K562 (cell line): Measurements from ENCODE around the gene SLC4A9. TPM values are rescaled to one million over a fixed set of nuclear protein-coding genes. Genes with fewer than 3 reads are reported as not detected.

Experiments used
- ATAC-seq: fragments of 200-7000 bp; cut with Tn5 transposase; 3 replicates; pipeline ENCODE4 v1.9.1; 2020; ENCODE audit warnings: moderate library complexity
- BruUV-seq: library from RNA; stranded (reverse); fragments of 400-500 nt; replicated peaks from 2 replicates; lab custom pipeline; 2021; lab: Mats Ljungman, UMichigan
- CTCF ChIA-PET: fragments of 300-600 bp; formaldehyde crosslinking; extraction: SDS; loops from one replicate; lab custom pipeline; 2021; ENCODE audit warnings: low intra/inter-chr PET ratio; lab: Yijun Ruan, JAX
- POLR2A ChIA-PET: fragments of 300-600, 350-650 bp; sonication (Branson Sonifier 250); formaldehyde crosslinking; extraction: SDS; loops from one replicate; lab custom pipeline; 2021; ENCODE audit warnings: antibody characterized with exemption, inconsistent platforms; lab: Yijun Ruan, JAX
- DNase-seq, 4 experiments: peaks; one replicate each; pipeline versions ENCODE4 v3.0.0 to v3.0.0-alpha.2; 2011 to 2018; ENCODE audit warnings: low spot score in 3 of 4, mixed read lengths in 3 of 4; ENCODE audit errors: extremely low read depth in 1 of 4
- FAIRE-seq: peaks from 2 replicates; lab custom pipeline; 2011; peaks lifted over from hg19 to GRCh38; lab: Jason Lieb, UNC
- H2AFZ ChIP-seq: 2 replicates; pipeline ENCODE4 v1.6.0; 2011; ENCODE audit warnings: low read depth, low read length, control low read depth, inconsistent platforms
- H3K27ac ChIP-seq: fragments of 200-600 bp; 3 replicates; pipeline ENCODE4 v1.8.0; 2011; ENCODE audit warnings: low read depth, mild to moderate bottlenecking, control low read depth, inconsistent platforms, low read length, moderate library complexity, mixed read lengths; ENCODE audit errors: extremely low read depth
- H3K27me3 ChIP-seq, 2 experiments: fragments of 300-600 bp in 1 of 2; 2 replicates in 1 of 2; 3 replicates in 1 of 2; pipeline versions ENCODE4 v1.6.0 to v1.8.0; 2011; ENCODE audit warnings: inconsistent platforms in 2 of 2, low read length in 2 of 2, mild to moderate bottlenecking in 1 of 2, mixed read lengths in 1 of 2, moderate library complexity in 1 of 2; ENCODE audit not compliant: control insufficient read depth in 2 of 2, insufficient read depth in 2 of 2
- H3K36me3 ChIP-seq: fragments of 300-600 bp; 3 replicates; pipeline ENCODE4 v1.8.0; 2011; ENCODE audit warnings: mild to moderate bottlenecking, low read length, inconsistent platforms; ENCODE audit not compliant: control insufficient read depth, insufficient read depth
- H3K4me1 ChIP-seq, 2 experiments: fragments of 200-600 bp in 1 of 2; replicated peaks in 1 of 2; 2 replicates in 1 of 2; 3 replicates in 1 of 2; pipeline versions ENCODE4 v1.5.1 to v1.8.0; 2011; ENCODE audit warnings: inconsistent platforms in 2 of 2, low read length in 2 of 2, mild to moderate bottlenecking in 1 of 2, mixed read lengths in 1 of 2, moderate library complexity in 1 of 2; ENCODE audit not compliant: control insufficient read depth in 2 of 2, insufficient read depth in 2 of 2
- H3K4me2 ChIP-seq: 2 replicates; pipeline ENCODE4 v1.6.1; 2011; ENCODE audit warnings: low read length, control low read depth, inconsistent platforms, mixed read lengths; ENCODE audit not compliant: insufficient read depth
- H3K4me3 ChIP-seq: fragments of 200-600 bp; sonication (generic), shearing (Covaris generic); 2 replicates; pipeline ENCODE4 v1.5.1; 2016; ENCODE audit warnings: control low read depth, inconsistent platforms
- H3K79me2 ChIP-seq: fragments of 200-600 bp; 3 replicates; pipeline ENCODE4 v1.8.0; 2011; ENCODE audit warnings: low read length, inconsistent platforms; ENCODE audit not compliant: control insufficient read depth, insufficient read depth
- H3K9ac ChIP-seq, 2 experiments: 2 replicates each; pipeline versions ENCODE4 v1.6.0 to v1.6.1; 2011; ENCODE audit warnings: low read depth in 2 of 2, low read length in 2 of 2, control low read depth in 1 of 2, inconsistent platforms in 1 of 2, mild to moderate bottlenecking in 1 of 2, mixed read lengths in 1 of 2; ENCODE audit not compliant: insufficient read depth in 1 of 2
- H3K9me1 ChIP-seq: one replicate; pipeline ENCODE4 v1.6.0; 2011; ENCODE audit warnings: inconsistent platforms, mild to moderate bottlenecking, low read length, moderate library complexity; ENCODE audit not compliant: control insufficient read depth, insufficient read depth
- H3K9me3 ChIP-seq: replicated peaks from 2 replicates; pipeline ENCODE4 v1.5.1; 2011; ENCODE audit warnings: low read depth, low read length, inconsistent platforms; ENCODE audit not compliant: control insufficient read depth, insufficient read depth
- H4K20me1 ChIP-seq: replicated peaks from 2 replicates; pipeline ENCODE4 v1.6.1; 2011; ENCODE audit warnings: low read length, inconsistent platforms, mixed read lengths; ENCODE audit not compliant: control insufficient read depth, insufficient read depth
- CCNT2 ChIP-seq: IDR thresholded peaks from 2 replicates; pipeline ENCODE4 v1.6.1; 2011; ENCODE audit warnings: borderline replicate concordance, low read depth, mild to moderate bottlenecking, moderate library complexity, mixed read lengths, low read length; ENCODE audit not compliant: insufficient read length; ENCODE audit errors: extremely low read depth
- HOMEZ ChIP-seq: fragments of 250-450 bp; sonication (Bioruptor Pico); IDR thresholded peaks from 2 replicates; pipeline ENCODE4 v1.4.0; 2020; ENCODE audit warnings: mild to moderate bottlenecking, moderate library complexity
- MCM2 ChIP-seq: fragments of 450-650 bp; IDR thresholded peaks from 2 replicates; pipeline ENCODE4 v1.6.1; 2017; ENCODE audit warnings: low read depth, mild to moderate bottlenecking
- PHF8 ChIP-seq: fragments of 200-600 bp; sonication (generic); IDR thresholded peaks from 2 replicates; pipeline ENCODE4 v1.6.1; 2012; ENCODE audit warnings: mixed run types, mild to moderate bottlenecking, inconsistent platforms, low read length, moderate library complexity, borderline replicate concordance
- POLR3A ChIP-seq: IDR thresholded peaks from 2 replicates; pipeline ENCODE4 v1.6.1; 2011; ENCODE audit warnings: borderline replicate concordance, mild to moderate bottlenecking, moderate library complexity; ENCODE audit not compliant: insufficient read length, insufficient read depth; ENCODE audit errors: extremely low read depth
- RBM22 ChIP-seq: fragments of 200-400 bp; formaldehyde crosslinking; IDR thresholded peaks from 2 replicates; pipeline ENCODE4 v1.6.1; 2018; ENCODE audit warnings: low read length, low read depth; ENCODE audit not compliant: poor library complexity, severe bottlenecking
- WGBS: fragments of 100-300 bp; shearing (Covaris generic); methylation state at CpG from one replicate; pipeline ENCODE4 v1.1.6; 2016; ENCODE audit warnings: low coverage, mixed read lengths; ENCODE audit not compliant: insufficient coverage; ENCODE audit errors: missing lambda C conversion rate; 5-methylcytosine and 5-hydroxymethylcytosine counted together
- in situ Hi-C: fragments of 300-500 bp; cut with MboI; formaldehyde crosslinking; loops from 4 replicates; pipeline ENCODE4 v1.15.0; 2018; ENCODE audit warnings: inconsistent platforms, mixed read lengths
- intact Hi-C: fragments of 100-400 bp; cut with micrococcal nuclease; formaldehyde crosslinking; loops from 2 replicates; pipeline ENCODE4 v1.14.2; 2022
- polyA plus RNA-seq, 8 experiments: library from polyadenylated mRNA; depleted of rRNA in 4 of 8; stranded (reverse) in 5 of 8; unstranded in 3 of 8; fragments of >200 nt; fragmentation: Nextera tagmentation in 2 of 8; fragmentation: Illumina TruSeq in 1 of 8; extraction: Ambion mirVana in 2 of 8; extraction: Trizol in 1 of 8; gene quantifications; 2 replicates each; pipeline versions ENCODE4 v1.2.1 to v1.2.3, GENCODE V29; 2011 to 2014; ENCODE audit warnings: inconsistent platforms in 1 of 8, missing spikeins in 1 of 8
- total RNA-seq, 7 experiments: library from RNA; depleted of rRNA in 6 of 7; stranded (reverse); fragments of >200 nt in 6 of 7; fragmentation: Illumina TruSeq in 2 of 7; extraction: Trizol in 2 of 7; gene quantifications; 2 replicates each; pipeline versions ENCODE4 v1.2.1 to v1.2.3, GENCODE V29; 2011 to 2021; ENCODE audit warnings: low replicate concordance in 1 of 7
- TF ChIP-seq, protein P1 (sequence below): fragments of 450-650 bp; IDR thresholded peaks from 2 replicates; pipeline ENCODE4 v1.6.1; 2016; ENCODE audit warnings: mild to moderate bottlenecking, moderate library complexity

SLC4A9 gene
- total and polyA plus RNA-seq, 9 of the 15 experiments (the other 6 are each of a cell fraction or from before 2014, with no cell fraction given), result 0.05 to 0.13 TPM; not detected in 7

DNA sequence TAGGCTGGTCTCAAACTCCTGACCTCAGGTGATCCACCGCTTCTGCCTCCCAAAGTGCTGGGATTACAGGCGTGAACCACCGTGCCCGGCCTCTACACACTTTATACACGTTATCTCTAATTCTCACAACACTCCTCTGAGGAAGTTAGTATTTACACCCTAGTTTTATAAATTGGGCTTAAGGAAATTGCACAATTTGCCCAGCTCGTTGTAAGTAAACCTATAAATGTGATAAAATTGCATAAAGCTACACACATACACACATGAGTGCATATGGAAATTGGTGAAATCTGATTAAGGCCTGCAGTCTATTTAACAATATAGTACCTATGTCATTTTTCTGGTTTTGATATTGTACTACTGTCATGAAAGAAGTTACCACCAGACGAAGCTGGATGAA, 4.4 kb upstream of the SLC4A9 start:
- H3K4me1 ChIP-seq, result peaks cover 0 to 9% of the 10 kb centered on the region in 2 experiments; a peak in 3 of 5 replicates
- no peaks in the 10 kb centered on the region; the same call in 1 of the 2 replicates for H4K20me1 ChIP-seq
- FAIRE-seq (no peak), DNase-seq (no peak), ATAC-seq (no peak)
- ChIA-PET CTCF (no interaction called here), POLR2A (interaction anchor here (0.6 to 1.8 kb wide), 4 partner anchors 9 to 250 kb away, joined by 3 to 6 read pairs (median 3); partner anchors contain the start of gene HBEGF)
- no peaks in the 10 kb centered on the region for H3K79me2 ChIP-seq
- intact Hi-C loops (loop anchor here (5.0 to 10.0 kb wide), 2 partner anchors 188 to 571 kb away; no protein-coding TSS in a partner anchor), in situ Hi-C loops (loop anchor here (5.0 to 10.0 kb wide), 2 partner anchors 113 to 191 kb away; no protein-coding TSS in a partner anchor)
- H3K27me3 ChIP-seq, result no peaks in the 10 kb centered on the region
- H3K4me2 ChIP-seq, result no peak overlapping the region
- H3K27ac ChIP-seq, result no peak overlapping the region
- H3K9me3 ChIP-seq, result no peaks in the 10 kb centered on the region
- H3K9me1 ChIP-seq, result no peaks in the 10 kb centered on the region
- H3K9ac ChIP-seq, result no peak overlapping the region
- 42% methylated on average over 7 of the region's 7 CpGs for WGBS
- H2AFZ ChIP-seq, result no peak overlapping the region
- BruUV-seq, result no TSS peak
- H3K36me3 ChIP-seq, result no peaks in the 10 kb centered on the region
- no peak overlapping the region for H3K4me3 ChIP-seq
- TF ChIP-seq, protein P1, sequence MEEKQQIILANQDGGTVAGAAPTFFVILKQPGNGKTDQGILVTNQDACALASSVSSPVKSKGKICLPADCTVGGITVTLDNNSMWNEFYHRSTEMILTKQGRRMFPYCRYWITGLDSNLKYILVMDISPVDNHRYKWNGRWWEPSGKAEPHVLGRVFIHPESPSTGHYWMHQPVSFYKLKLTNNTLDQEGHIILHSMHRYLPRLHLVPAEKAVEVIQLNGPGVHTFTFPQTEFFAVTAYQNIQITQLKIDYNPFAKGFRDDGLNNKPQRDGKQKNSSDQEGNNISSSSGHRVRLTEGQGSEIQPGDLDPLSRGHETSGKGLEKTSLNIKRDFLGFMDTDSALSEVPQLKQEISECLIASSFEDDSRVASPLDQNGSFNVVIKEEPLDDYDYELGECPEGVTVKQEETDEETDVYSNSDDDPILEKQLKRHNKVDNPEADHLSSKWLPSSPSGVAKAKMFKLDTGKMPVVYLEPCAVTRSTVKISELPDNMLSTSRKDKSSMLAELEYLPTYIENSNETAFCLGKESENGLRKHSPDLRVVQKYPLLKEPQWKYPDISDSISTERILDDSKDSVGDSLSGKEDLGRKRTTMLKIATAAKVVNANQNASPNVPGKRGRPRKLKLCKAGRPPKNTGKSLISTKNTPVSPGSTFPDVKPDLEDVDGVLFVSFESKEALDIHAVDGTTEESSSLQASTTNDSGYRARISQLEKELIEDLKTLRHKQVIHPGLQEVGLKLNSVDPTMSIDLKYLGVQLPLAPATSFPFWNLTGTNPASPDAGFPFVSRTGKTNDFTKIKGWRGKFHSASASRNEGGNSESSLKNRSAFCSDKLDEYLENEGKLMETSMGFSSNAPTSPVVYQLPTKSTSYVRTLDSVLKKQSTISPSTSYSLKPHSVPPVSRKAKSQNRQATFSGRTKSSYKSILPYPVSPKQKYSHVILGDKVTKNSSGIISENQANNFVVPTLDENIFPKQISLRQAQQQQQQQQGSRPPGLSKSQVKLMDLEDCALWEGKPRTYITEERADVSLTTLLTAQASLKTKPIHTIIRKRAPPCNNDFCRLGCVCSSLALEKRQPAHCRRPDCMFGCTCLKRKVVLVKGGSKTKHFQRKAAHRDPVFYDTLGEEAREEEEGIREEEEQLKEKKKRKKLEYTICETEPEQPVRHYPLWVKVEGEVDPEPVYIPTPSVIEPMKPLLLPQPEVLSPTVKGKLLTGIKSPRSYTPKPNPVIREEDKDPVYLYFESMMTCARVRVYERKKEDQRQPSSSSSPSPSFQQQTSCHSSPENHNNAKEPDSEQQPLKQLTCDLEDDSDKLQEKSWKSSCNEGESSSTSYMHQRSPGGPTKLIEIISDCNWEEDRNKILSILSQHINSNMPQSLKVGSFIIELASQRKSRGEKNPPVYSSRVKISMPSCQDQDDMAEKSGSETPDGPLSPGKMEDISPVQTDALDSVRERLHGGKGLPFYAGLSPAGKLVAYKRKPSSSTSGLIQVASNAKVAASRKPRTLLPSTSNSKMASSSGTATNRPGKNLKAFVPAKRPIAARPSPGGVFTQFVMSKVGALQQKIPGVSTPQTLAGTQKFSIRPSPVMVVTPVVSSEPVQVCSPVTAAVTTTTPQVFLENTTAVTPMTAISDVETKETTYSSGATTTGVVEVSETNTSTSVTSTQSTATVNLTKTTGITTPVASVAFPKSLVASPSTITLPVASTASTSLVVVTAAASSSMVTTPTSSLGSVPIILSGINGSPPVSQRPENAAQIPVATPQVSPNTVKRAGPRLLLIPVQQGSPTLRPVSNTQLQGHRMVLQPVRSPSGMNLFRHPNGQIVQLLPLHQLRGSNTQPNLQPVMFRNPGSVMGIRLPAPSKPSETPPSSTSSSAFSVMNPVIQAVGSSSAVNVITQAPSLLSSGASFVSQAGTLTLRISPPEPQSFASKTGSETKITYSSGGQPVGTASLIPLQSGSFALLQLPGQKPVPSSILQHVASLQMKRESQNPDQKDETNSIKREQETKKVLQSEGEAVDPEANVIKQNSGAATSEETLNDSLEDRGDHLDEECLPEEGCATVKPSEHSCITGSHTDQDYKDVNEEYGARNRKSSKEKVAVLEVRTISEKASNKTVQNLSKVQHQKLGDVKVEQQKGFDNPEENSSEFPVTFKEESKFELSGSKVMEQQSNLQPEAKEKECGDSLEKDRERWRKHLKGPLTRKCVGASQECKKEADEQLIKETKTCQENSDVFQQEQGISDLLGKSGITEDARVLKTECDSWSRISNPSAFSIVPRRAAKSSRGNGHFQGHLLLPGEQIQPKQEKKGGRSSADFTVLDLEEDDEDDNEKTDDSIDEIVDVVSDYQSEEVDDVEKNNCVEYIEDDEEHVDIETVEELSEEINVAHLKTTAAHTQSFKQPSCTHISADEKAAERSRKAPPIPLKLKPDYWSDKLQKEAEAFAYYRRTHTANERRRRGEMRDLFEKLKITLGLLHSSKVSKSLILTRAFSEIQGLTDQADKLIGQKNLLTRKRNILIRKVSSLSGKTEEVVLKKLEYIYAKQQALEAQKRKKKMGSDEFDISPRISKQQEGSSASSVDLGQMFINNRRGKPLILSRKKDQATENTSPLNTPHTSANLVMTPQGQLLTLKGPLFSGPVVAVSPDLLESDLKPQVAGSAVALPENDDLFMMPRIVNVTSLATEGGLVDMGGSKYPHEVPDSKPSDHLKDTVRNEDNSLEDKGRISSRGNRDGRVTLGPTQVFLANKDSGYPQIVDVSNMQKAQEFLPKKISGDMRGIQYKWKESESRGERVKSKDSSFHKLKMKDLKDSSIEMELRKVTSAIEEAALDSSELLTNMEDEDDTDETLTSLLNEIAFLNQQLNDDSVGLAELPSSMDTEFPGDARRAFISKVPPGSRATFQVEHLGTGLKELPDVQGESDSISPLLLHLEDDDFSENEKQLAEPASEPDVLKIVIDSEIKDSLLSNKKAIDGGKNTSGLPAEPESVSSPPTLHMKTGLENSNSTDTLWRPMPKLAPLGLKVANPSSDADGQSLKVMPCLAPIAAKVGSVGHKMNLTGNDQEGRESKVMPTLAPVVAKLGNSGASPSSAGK, result no peak
- TF ChIP-seq PHF8, result no peak
- TF ChIP-seq MCM2, result no peak
- TF ChIP-seq CCNT2, result no peak
- TF ChIP-seq POLR3A, result no peak
- no peak for TF ChIP-seq HOMEZ
- TF ChIP-seq RBM22, result no peak
